Immature natural killer cell (primary cell): ENCODE results near the gene CCR4. TPM values are rescaled to one million over a fixed set of nuclear protein-coding genes. Genes with fewer than 3 reads are reported as not detected.
"Not testable (repeated sequence)": the region's sequence is repeated elsewhere in the genome, so short reads cannot be mapped to it uniquely, and the experiment has no call there.

ENCODE experiments used
- DNase-seq, 3 donors: peaks; one replicate each; pipeline ENCODE4 v3.0.0; 2022; ENCODE audit warnings: mixed read lengths in 1 of 3
- H3K27ac Mint-ChIP-seq, 6 donors: one replicate each; pipeline ENCODE4 v1.8.0; 2020; ENCODE audit warnings: mixed read lengths in 6 of 6, mild to moderate bottlenecking in 5 of 6, inconsistent platforms in 4 of 6, moderate library complexity in 3 of 6
- H3K27me3 Mint-ChIP-seq, 3 donors: one replicate each; pipeline ENCODE4 v1.8.0; 2020 to 2021; ENCODE audit warnings: low read depth in 3 of 3, mild to moderate bottlenecking in 3 of 3, mixed read lengths in 3 of 3, moderate library complexity in 3 of 3, inconsistent platforms in 1 of 3
- H3K36me3 Mint-ChIP-seq, 3 donors: one replicate each; pipeline ENCODE4 v1.8.0; 2020; ENCODE audit warnings: mixed read lengths in 3 of 3, inconsistent platforms in 2 of 3, mild to moderate bottlenecking in 2 of 3
- H3K4me1 Mint-ChIP-seq, 2 donors: one replicate each; pipeline ENCODE4 v1.8.0; 2020; ENCODE audit warnings: inconsistent platforms in 2 of 2, mild to moderate bottlenecking in 2 of 2, mixed read lengths in 2 of 2, moderate library complexity in 1 of 2
- H3K4me3 Mint-ChIP-seq, 5 donors: one replicate each; pipeline ENCODE4 v1.8.0; 2020; ENCODE audit warnings: mild to moderate bottlenecking in 5 of 5, mixed read lengths in 5 of 5, inconsistent platforms in 3 of 5, moderate library complexity in 3 of 5
- H3K9me3 Mint-ChIP-seq, 6 donors: one replicate each; pipeline ENCODE4 v1.8.0; 2020; ENCODE audit warnings: mild to moderate bottlenecking in 6 of 6, mixed read lengths in 6 of 6, inconsistent platforms in 4 of 6, moderate library complexity in 3 of 6
- polyA plus RNA-seq, 3 donors: library from polyadenylated mRNA; unstranded; fragments of 300-500 nt; fragmentation: Illumina TruSeq; gene quantifications; one replicate each; pipeline ENCODE4 v1.2.3, GENCODE V29; 2021

The CCR4 gene
- polyA plus RNA-seq, 3 donors from 2014 or later, result 0.08 TPM; not detected in 2

DNA sequence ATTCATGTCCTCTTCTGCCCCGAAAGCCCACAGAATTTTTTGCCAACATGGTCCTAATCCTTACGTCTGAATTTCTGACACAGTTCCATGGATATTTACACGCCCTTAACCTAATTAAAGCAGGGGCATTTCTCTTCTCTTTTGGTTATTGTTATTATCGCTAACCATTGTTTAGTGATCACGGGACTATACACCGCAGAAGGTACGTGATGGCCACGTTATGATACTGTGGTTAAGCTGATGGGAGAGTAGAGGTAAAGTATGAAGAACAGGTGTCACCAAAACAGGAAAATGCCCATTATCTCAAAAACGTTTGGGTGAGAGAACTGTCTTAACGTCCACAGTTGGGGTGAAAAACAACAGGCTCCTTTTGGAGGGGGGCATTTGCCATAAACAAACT, 26.4 kb downstream of the CCR4 start:
- H3K27ac Mint-ChIP-seq, result no peak overlapping the region
- peaks cover 2 to 8% of the 10 kb centered on the region in 2 donors for H3K4me1 Mint-ChIP-seq
- H3K4me3 Mint-ChIP-seq, result no peak overlapping the region
- no peak for DNase-seq
- no peaks in the 10 kb centered on the region for H3K36me3 Mint-ChIP-seq
- no peaks in the 10 kb centered on the region for H3K9me3 Mint-ChIP-seq
- H3K27me3 Mint-ChIP-seq, result peaks cover 0 to 3% (median 0%) of the 10 kb centered on the region in 3 donors

GRCh38 chr3:32978331-32978730, 26.9 kb downstream of the CCR4 start:
- no peak for DNase-seq
- Mint-ChIP-seq H3K4me3 (no peak overlapping the region), H3K4me1 (peaks cover 2 to 8% of the 10 kb centered on the region in 2 donors), H3K36me3 (no peaks in the 10 kb centered on the region), H3K27ac (no peak overlapping the region), H3K27me3 (peaks cover 0 to 3% (median 0%) of the 10 kb centered on the region in 3 donors), H3K9me3 (no peaks in the 10 kb centered on the region)

- DNase-seq, result no peak
- Mint-ChIP-seq H3K4me1 (no peaks in the 10 kb centered on the region), H3K4me3 (no peak overlapping the region), H3K27ac (no peak overlapping the region), H3K9me3 (no peaks in the 10 kb centered on the region), H3K27me3 (peaks cover 0 to 4% (median 3%) of the 10 kb centered on the region in 3 donors), H3K36me3 (peaks cover 0 to 4% (median 0%) of the 10 kb centered on the region in 3 donors)
Observed at GRCh38 chr3:32983124-32983523, 31.7 kb downstream of the CCR4 start.

- not testable (repeated sequence) for H3K27ac Mint-ChIP-seq, H3K4me1 Mint-ChIP-seq, H3K27me3 Mint-ChIP-seq, DNase-seq, H3K4me3 Mint-ChIP-seq, H3K9me3 Mint-ChIP-seq, H3K36me3 Mint-ChIP-seq
Observed at GRCh38 chr3:32984918-32985317, 33.5 kb downstream of the CCR4 start.

DNA sequence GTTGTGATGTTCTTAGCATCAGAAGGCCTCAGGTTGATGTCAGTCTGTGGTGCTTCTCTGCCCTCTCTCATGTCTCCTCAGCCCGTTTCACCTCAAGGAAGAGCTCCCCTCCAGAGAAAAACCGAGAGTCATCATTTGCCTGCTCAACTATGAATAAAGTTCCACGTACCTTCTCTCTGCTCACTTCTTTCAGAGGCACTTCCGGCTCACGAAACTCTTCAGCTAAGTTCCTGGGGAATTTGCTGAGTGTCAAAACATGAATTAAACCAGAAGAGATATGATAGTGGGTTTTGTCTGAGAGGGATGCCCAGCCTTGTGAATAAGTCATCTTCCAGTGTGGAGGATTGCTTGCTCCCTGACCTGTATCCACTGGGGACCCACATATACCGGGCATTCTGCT, 37.7 kb downstream of the CCR4 start:
- DNase-seq, result no peak
- no peak overlapping the region for H3K27ac Mint-ChIP-seq
- H3K9me3 Mint-ChIP-seq, result no peaks in the 10 kb centered on the region
- H3K4me1 Mint-ChIP-seq, result no peaks in the 10 kb centered on the region
- peaks cover 0 to 12% (median 5%) of the 10 kb centered on the region in 3 donors for H3K36me3 Mint-ChIP-seq
- H3K27me3 Mint-ChIP-seq, result peaks cover 0 to 2% (median 1%) of the 10 kb centered on the region in 3 donors
- H3K4me3 Mint-ChIP-seq, result no peak overlapping the region

DNA sequence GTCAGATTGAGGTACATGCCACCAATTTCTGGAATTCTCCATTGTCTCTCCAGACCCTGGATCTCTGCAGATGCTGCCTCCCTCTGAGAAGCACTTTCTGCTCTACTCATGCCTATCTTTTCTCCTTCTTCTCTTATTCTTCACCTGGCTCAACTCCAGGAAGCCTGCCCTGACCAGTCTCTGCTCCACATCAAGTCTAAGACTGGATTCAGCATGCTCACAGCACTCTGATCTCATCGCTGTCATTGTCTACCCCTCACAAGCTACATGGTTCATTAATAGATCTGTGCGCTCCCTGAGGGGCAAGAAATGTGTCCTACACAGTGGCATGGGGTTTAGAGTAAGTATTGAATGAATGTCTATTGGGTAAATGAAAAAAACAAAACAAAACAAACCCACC, 38.7 kb downstream of the CCR4 start:
- Mint-ChIP-seq H3K9me3 (no peaks in the 10 kb centered on the region), H3K27ac (no peak overlapping the region), H3K36me3 (peaks cover 0 to 14% (median 8%) of the 10 kb centered on the region in 3 donors), H3K27me3 (peaks cover 0 to 2% (median 1%) of the 10 kb centered on the region in 3 donors), H3K4me1 (no peaks in the 10 kb centered on the region), H3K4me3 (no peak overlapping the region)
- no peak for DNase-seq

DNA sequence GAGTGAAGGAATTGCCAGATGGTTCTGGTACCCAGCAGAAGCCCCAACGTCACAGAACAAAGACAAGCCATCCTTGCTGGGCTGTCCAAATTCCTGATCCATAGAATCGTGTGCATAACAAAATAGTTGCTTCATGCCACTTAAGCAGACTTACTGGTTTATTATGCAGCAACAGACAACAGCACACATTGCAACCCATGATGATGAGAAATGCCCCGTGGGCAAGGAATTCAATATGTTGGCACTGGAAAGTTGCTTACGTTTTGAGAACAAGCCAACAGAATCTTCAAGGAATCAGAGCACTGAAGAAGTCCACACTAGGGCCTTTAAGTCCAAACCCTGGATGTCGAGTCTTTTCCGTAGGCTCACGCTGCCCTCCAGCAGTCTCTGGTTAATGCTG, 40.3 kb downstream of the CCR4 start:
- Mint-ChIP-seq H3K27me3 (peaks cover 0 to 2% (median 1%) of the 10 kb centered on the region in 3 donors), H3K27ac (no peak overlapping the region), H3K9me3 (no peaks in the 10 kb centered on the region), H3K36me3 (peaks cover 4 to 23% (median 14%) of the 10 kb centered on the region in 3 donors), H3K4me3 (no peak overlapping the region), H3K4me1 (no peaks in the 10 kb centered on the region)
- DNase-seq, result no peak

- H3K27ac Mint-ChIP-seq, result no peak overlapping the region
- no peaks in the 10 kb centered on the region for H3K9me3 Mint-ChIP-seq
- no peak overlapping the region for H3K4me3 Mint-ChIP-seq
- H3K4me1 Mint-ChIP-seq, result no peaks in the 10 kb centered on the region
- peaks cover 4 to 22% (median 18%) of the 10 kb centered on the region in 3 donors for H3K36me3 Mint-ChIP-seq
- no peak for DNase-seq
- H3K27me3 Mint-ChIP-seq, result peaks cover 0 to 1% (median 1%) of the 10 kb centered on the region in 3 donors
Observed at GRCh38 chr3:32992310-32992686, 40.9 kb downstream of the CCR4 start.

GRCh38 chr3:32994045-32994444, 42.6 kb downstream of the CCR4 start:
- Mint-ChIP-seq H3K9me3 (no peaks in the 10 kb centered on the region), H3K27me3 (peaks cover 0 to 1% (median 0%) of the 10 kb centered on the region in 3 donors), H3K27ac (peak overlapping the region in 1 of 6 donors; percentile 23), H3K36me3 (peaks cover 9 to 28% (median 27%) of the 10 kb centered on the region in 3 donors), H3K4me3 (no peak overlapping the region), H3K4me1 (no peaks in the 10 kb centered on the region)
- DNase-seq, result no peak

- Mint-ChIP-seq H3K27me3 (peaks cover 0 to 1% (median 0%) of the 10 kb centered on the region in 3 donors), H3K4me3 (no peak overlapping the region), H3K27ac (peak overlapping the region in 2 of 6 donors; percentile 20 to 46), H3K4me1 (no peaks in the 10 kb centered on the region), H3K36me3 (peaks cover 9 to 28% (median 24%) of the 10 kb centered on the region in 3 donors), H3K9me3 (no peaks in the 10 kb centered on the region)
- no peak for DNase-seq
Observed at GRCh38 chr3:32995098-32995497, 43.7 kb downstream of the CCR4 start.

DNA sequence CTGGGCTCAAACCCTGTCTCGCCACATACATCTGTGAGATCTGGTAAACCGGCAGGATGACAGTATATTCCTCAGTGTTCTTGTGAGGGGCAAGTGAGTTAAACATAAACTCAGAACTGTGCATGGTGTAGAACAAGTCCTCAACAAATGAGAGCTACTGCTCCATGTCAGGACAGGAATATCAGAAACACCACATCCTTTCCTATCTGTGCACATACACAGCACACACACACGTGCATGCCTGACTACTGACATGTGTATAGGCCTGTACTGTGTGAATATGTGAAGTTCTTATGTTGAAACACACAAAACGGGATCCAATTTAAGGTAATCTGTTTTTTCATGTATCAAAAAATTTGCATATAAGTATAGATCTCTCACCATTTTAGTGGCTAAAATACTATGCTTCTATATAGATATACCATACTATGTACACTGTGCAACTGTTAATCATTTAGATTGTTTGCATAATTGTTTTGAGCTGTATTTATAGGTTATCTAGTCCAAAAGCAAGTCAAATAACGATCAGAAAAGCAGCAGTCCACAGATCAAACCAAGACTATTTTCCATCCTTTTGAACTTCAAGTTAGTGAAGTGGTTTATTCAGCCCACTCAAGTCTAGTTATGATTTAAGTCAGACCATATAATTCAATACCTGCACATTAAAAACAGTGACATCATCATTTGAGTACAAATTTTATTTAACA, 44.8 kb downstream of the CCR4 start:
- H3K36me3 Mint-ChIP-seq, result peaks cover 13 to 33% (median 29%) of the 10 kb centered on the region in 3 donors
- DNase-seq, result no peak
- no peak overlapping the region for H3K4me3 Mint-ChIP-seq
- peak overlapping the region in 3 of 6 donors; percentile 20 to 58 (median 46) for H3K27ac Mint-ChIP-seq
- H3K27me3 Mint-ChIP-seq, result peaks cover 0 to 2% (median 1%) of the 10 kb centered on the region in 3 donors
- no peaks in the 10 kb centered on the region for H3K9me3 Mint-ChIP-seq
- H3K4me1 Mint-ChIP-seq, result peaks cover 0 to 3% of the 10 kb centered on the region in 2 donors

- DNase-seq, result no peak
- Mint-ChIP-seq H3K27ac (no peak overlapping the region), H3K4me3 (no peak overlapping the region), H3K4me1 (peaks cover 0 to 4% of the 10 kb centered on the region in 2 donors), H3K36me3 (peaks cover 14 to 37% (median 30%) of the 10 kb centered on the region in 3 donors), H3K27me3 (peaks cover 0 to 2% (median 1%) of the 10 kb centered on the region in 3 donors), H3K9me3 (no peaks in the 10 kb centered on the region)
Observed at GRCh38 chr3:32996755-32997091, 45.3 kb downstream of the CCR4 start.

- H3K4me1 Mint-ChIP-seq, result peaks cover 0 to 6% of the 10 kb centered on the region in 2 donors
- peak overlapping the region in 1 of 6 donors; percentile 53 for H3K27ac Mint-ChIP-seq
- peaks cover 19 to 45% (median 27%) of the 10 kb centered on the region in 3 donors for H3K36me3 Mint-ChIP-seq
- DNase-seq, result no peak
- peaks cover 0 to 2% (median 1%) of the 10 kb centered on the region in 3 donors for H3K27me3 Mint-ChIP-seq
- no peaks in the 10 kb centered on the region for H3K9me3 Mint-ChIP-seq
- no peak overlapping the region for H3K4me3 Mint-ChIP-seq
Observed at GRCh38 chr3:32998631-32999451, 47.4 kb downstream of the CCR4 start.
